ENCODE results near the gene E4F1. TPM values are rescaled to one million over a fixed set of nuclear protein-coding genes. Genes with fewer than 3 reads are reported as not detected.

Gene E4F1
- total and polyA plus RNA-seq, 2 experiments from 2014 or later, result 27.7 to 55.4 TPM

DNA sequence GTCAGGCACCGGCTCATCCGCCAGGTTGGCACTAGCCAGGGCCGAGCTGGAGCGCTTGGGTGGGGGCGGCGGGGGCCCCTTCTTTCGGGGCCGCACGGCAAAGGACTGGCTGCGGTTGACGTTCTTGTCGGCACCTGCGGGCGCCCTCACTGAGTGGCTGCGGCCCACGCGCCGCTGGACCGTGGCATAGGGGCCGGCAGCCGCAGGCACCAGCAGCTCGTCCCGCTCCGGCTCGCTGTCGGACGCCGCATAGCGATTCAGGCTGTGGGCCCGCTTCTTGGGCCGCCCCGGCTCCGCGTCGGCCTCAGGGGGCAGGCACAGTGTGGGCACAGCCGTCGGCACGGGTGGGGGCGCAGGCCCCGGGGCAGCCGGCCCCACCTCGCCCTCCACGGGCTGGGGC, 42.9 kb upstream of the E4F1 start:
- Histone ChIP-seq H3K4me3 (no peak overlapping the region), H3K9me3 (ENCODE audit: low read depth) (no peaks in the 10 kb centered on the region), H3K27ac (no peak overlapping the region), H3K27me3 (no peaks in the 10 kb centered on the region), H3K4me1 (ENCODE audit: low read depth) (no peaks in the 10 kb centered on the region), H3K36me3 (peaks cover 10% of the 10 kb centered on the region)
- TF ChIP-seq, protein P1, sequence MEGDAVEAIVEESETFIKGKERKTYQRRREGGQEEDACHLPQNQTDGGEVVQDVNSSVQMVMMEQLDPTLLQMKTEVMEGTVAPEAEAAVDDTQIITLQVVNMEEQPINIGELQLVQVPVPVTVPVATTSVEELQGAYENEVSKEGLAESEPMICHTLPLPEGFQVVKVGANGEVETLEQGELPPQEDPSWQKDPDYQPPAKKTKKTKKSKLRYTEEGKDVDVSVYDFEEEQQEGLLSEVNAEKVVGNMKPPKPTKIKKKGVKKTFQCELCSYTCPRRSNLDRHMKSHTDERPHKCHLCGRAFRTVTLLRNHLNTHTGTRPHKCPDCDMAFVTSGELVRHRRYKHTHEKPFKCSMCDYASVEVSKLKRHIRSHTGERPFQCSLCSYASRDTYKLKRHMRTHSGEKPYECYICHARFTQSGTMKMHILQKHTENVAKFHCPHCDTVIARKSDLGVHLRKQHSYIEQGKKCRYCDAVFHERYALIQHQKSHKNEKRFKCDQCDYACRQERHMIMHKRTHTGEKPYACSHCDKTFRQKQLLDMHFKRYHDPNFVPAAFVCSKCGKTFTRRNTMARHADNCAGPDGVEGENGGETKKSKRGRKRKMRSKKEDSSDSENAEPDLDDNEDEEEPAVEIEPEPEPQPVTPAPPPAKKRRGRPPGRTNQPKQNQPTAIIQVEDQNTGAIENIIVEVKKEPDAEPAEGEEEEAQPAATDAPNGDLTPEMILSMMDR (IDR thresholded peaks at IDR 0.05; ENCODE audit: low read depth, low read length), result no peak
- no peak for DNase-seq (ENCODE audit: low read depth in 1 of 2, low spot score in 1 of 2)

DNA sequence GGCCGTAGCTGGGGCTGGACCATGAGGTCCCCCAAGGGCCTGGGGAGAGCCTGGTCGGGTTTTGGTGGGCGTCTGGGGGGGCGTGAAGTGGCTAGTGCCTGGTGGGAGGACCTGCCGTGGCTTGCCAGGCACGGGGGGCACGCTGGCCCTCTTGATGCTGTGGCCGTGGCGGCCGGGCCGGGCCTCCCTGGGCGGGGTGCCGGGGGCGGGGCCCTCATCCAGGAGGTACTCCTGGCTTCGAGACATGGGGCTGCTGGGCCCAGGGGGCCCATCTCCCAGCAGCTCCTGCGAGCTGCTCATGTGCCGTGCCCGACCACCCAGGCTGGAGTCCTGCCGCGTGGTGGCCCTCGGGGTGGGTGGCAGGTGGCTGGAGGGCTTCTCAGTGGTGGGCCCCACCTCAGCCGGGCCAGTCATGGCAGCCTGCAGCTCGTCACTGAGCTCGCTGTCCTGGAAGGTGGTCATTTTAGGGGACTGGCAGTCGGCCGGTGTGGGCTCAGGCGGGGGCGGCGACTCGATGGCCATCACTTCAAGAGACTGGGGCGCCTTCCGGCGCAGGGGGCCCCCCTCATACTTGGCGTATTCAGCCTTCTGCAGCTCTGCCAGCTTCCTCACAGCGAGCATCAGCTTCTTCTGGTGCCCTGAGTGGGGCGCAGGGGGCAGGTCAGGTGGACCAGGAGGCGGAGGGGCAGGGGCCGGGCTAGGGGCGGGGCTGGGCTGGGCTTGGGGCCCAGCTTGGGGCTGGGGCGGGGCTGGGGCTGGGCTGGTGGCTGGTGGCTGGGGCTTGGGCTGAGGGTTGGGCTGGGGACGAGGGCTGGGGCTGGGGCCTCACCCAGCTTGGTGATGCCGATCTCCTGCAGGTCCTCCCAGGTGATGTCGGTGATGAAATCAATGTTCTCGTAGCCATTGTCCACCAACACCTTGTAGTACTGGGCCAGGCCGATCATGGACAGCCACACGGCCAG, 42.1 kb upstream of the E4F1 start:
- H3K36me3 ChIP-seq, result peaks cover 3% of the 10 kb centered on the region
- H3K27me3 ChIP-seq, result no peaks in the 10 kb centered on the region
- DNase-seq (ENCODE audit: low read depth in 1 of 2, low spot score in 1 of 2), result no peak
- no peaks in the 10 kb centered on the region for H3K9me3 ChIP-seq (ENCODE audit: low read depth)
- no peak overlapping the region for H3K4me3 ChIP-seq
- no peak overlapping the region for H3K27ac ChIP-seq
- H3K4me1 ChIP-seq (ENCODE audit: low read depth), result no peaks in the 10 kb centered on the region
- TF ChIP-seq, protein P1 (IDR thresholded peaks at IDR 0.05; ENCODE audit: low read depth, low read length), result no peak

DNA sequence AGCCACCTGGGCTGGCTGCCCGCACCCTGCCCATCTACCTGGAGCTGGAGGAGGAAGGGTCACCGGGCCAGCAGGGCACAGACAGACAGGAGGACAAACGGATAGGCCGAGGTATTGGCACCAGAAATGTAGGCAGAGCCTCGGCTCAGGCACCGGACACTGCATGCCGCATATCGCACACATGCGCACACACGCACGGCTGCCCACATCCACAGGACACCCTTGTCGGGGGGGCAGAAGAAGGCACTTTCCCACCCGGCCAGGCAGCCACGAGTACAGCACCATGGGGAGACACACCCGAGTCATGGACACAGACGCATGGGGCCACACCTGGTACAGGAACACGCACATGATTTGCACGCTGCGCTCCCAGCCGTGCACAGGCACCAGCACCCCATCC, 41.4 kb upstream of the E4F1 start:
- Histone ChIP-seq H3K4me1 (ENCODE audit: low read depth) (no peaks in the 10 kb centered on the region), H3K27ac (no peak overlapping the region), H3K36me3 (peaks cover 3% of the 10 kb centered on the region), H3K4me3 (no peak overlapping the region), H3K9me3 (ENCODE audit: low read depth) (no peaks in the 10 kb centered on the region), H3K27me3 (no peaks in the 10 kb centered on the region)
- no peak for DNase-seq (ENCODE audit: low read depth in 1 of 2, low spot score in 1 of 2)
- TF ChIP-seq, protein P1 (IDR thresholded peaks at IDR 0.05; ENCODE audit: low read depth, low read length), result no peak

DNA sequence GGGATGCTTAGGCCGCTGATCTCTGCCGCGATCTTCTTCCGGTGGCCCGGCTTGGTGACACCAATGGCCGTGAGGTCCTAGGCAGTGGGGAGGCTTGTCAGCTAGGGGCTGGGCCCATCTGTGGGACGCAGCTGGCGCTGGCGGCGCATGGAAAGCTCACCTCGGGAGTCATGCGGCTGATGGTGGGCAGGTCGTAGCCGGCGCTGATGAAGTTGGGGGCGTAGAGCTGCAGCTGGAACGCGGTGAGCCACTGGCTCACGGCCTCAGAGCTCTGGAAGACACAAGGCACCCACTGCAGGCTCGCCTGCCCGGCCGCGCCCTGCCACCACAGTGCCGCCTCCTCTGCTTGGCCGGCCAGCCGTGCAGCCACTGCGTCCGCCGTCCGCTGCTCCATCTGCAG, 39.7 kb upstream of the E4F1 start:
- no peak for DNase-seq (ENCODE audit: low read depth in 1 of 2, low spot score in 1 of 2)
- H3K4me1 ChIP-seq (ENCODE audit: low read depth), result no peaks in the 10 kb centered on the region
- no peaks in the 10 kb centered on the region for H3K9me3 ChIP-seq (ENCODE audit: low read depth)
- no peak overlapping the region for H3K4me3 ChIP-seq
- H3K27ac ChIP-seq, result no peak overlapping the region
- TF ChIP-seq, protein P1 (IDR thresholded peaks at IDR 0.05; ENCODE audit: low read depth, low read length), result no peak
- no peaks in the 10 kb centered on the region for H3K27me3 ChIP-seq
- H3K36me3 ChIP-seq, result no peaks in the 10 kb centered on the region

DNA sequence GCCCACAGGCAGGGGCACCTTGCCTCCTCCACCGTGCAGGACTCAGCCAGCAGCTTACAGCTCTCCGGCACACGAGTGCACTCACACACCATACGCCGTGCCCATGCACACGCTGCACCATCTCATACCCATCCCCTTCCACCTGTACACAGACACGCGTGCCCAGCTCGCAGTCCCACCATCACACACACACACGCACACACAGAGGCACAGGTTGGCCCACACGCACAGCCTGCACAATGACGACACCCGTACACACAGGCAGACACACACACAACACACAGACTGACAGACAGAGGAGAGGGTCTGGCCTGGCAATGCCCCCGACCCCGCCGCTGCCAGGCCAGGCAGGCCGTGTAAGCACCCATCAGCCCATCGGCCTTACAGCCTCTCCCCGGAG, 39.0 kb upstream of the E4F1 start:
- Histone ChIP-seq H3K4me3 (no peak overlapping the region), H3K27me3 (no peaks in the 10 kb centered on the region), H3K9me3 (ENCODE audit: low read depth) (no peaks in the 10 kb centered on the region), H3K36me3 (no peaks in the 10 kb centered on the region), H3K4me1 (ENCODE audit: low read depth) (no peaks in the 10 kb centered on the region), H3K27ac (no peak overlapping the region)
- TF ChIP-seq, protein P1 (IDR thresholded peaks at IDR 0.05; ENCODE audit: low read depth, low read length), result no peak
- DNase-seq (ENCODE audit: low read depth in 1 of 2, low spot score in 1 of 2), result no peak

All from cardiac muscle cell (in vitro differentiated cells and primary cell).